HG03457 (cell line): ENCODE measurements around the gene RWDD3.

Source experiments
- ATAC-seq: cut with Tn5 transposase; IDR thresholded peaks from one replicate; pipeline ENCODE4 v1.9.1; 2021; ENCODE audit warnings: moderate number of reproducible peaks; ENCODE audit not compliant: unreplicated experiment

The RWDD3 gene

GRCh38 chr1:95229706-95230105 is 4.3 kb upstream of the RWDD3 start:
- no peak for ATAC-seq

GRCh38 chr1:95230256-95230655 is 3.8 kb upstream of the RWDD3 start:
- no peak for ATAC-seq

- ATAC-seq = no peak
These were observed 3.2 kb upstream of the RWDD3 start for GRCh38 chr1:95230768-95231191.

GRCh38 chr1:95232646-95233318 is 1.2 kb upstream of the RWDD3 start:
- ATAC-seq = no peak

- ATAC-seq = no peak
These were observed 682 bp upstream of the RWDD3 start for GRCh38 chr1:95233319-95233736.

GRCh38 chr1:95236784-95237575 is 3.0 kb downstream of the RWDD3 start:
- ATAC-seq = no peak

- ATAC-seq = no peak
These were observed 4.1 kb downstream of the RWDD3 start for GRCh38 chr1:95237981-95238703.

GRCh38 chr1:95245029-95245428 is 11.0 kb downstream of the RWDD3 start:
- no peak for ATAC-seq

GRCh38 chr1:95246511-95246910 is 12.5 kb downstream of the RWDD3 start:
- ATAC-seq = no peak

- ATAC-seq = no peak
These were observed 13.6 kb downstream of the RWDD3 start for GRCh38 chr1:95247607-95248006.

- no peak for ATAC-seq
These were observed 15.9 kb downstream of the RWDD3 start for GRCh38 chr1:95249916-95250315.

GRCh38 chr1:95252422-95252821 is 18.4 kb downstream of the RWDD3 start:
- ATAC-seq = no peak

GRCh38 chr1:95254959-95255358 is 20.9 kb downstream of the RWDD3 start:
- ATAC-seq = no peak

- ATAC-seq = no peak
These were observed 21.8 kb downstream of the RWDD3 start for GRCh38 chr1:95255826-95256225.

GRCh38 chr1:95257758-95258157 is 23.7 kb downstream of the RWDD3 start:
- ATAC-seq = no peak

GRCh38 chr1:95259245-95259644 is 25.2 kb downstream of the RWDD3 start:
- no peak for ATAC-seq

- no peak for ATAC-seq
These were observed 28.9 kb downstream of the RWDD3 start for GRCh38 chr1:95262913-95263312.

GRCh38 chr1:95263450-95263849 is 29.4 kb downstream of the RWDD3 start:
- no peak for ATAC-seq

- no peak for ATAC-seq
These were observed 31.1 kb downstream of the RWDD3 start for GRCh38 chr1:95265106-95265505.

- ATAC-seq = no peak
These were observed 42.4 kb downstream of the RWDD3 start for GRCh38 chr1:95276429-95276828.

GRCh38 chr1:95278173-95279006 is 44.4 kb downstream of the RWDD3 start:
- no peak for ATAC-seq
